Measurements from ENCODE around the gene TBCD.

Gene TBCD

DNA sequence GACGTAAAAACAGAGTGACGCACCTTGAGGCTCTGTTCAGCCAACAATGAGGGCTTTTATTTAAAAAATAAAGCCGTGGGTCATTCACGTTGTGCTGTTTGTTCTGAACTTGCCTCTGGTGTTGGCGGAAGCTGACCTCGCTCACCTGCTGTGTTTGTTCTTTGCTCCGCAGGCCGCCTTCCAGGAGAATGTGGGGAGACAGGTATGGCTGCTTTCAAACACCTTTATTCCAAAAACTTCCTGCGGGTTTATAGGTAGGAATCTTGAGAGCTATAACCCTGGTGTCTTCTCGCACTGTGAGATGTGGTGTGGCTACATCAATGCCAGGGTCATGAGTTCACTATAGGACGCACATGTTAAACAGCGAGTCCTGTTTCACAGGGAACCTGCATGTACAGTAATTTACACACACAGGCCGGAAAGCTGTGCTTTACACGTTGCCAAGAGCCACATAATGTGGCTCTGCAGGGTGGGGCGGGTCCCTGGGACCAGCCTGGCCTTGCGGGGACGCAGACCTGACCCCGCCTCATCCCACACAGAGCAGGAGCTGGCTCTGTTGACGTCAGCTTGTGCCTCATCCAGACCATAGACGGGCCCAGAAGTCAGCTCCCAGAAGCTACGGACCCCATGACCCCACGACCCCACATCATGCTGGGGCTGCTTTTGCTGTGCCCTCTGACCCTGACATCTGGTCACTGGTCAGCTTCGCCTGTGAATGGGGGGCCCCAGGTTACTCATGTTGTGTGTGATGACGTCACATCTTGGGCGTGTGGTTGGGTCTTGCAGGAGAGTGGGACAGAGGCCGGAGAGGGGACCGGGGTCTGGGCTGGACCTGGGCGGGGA, 137.9 kb downstream of the TBCD start:
- no peak for DNase-seq

GRCh38 chr17:82890339-82890730, 138.5 kb downstream of the TBCD start:
- DNase-seq: no peak

GRCh38 chr17:82890926-82891678, 139.2 kb downstream of the TBCD start:
- no peak for DNase-seq

- DNase-seq: no peak
These were observed 140.0 kb downstream of the TBCD start for GRCh38 chr17:82891911-82892310.

GRCh38 chr17:82892899-82893565, 141.2 kb downstream of the TBCD start:
- no peak for DNase-seq

- no peak for DNase-seq
These were observed 141.9 kb downstream of the TBCD start for GRCh38 chr17:82893779-82894178.

DNA sequence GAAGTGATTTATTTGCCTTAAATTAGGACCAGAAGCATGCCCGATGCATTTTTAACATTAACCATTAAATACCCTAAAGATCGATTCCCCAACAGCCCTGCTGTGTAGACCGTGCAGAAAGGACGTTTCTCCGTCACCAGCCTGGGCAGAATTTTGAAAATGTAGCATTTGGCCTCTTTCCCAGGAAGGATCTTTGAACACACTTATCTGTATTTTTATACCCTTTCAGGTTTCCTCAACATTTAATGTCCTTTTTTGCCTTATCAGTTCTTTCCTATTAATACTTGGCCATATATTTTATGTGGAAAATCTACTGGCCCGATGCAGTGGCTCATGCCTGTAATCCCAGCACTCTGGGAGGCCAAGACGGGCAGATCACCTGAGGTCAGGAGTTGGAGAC, 142.5 kb downstream of the TBCD start:
- no peak for DNase-seq

- no peak for DNase-seq
These were observed 143.2 kb downstream of the TBCD start for GRCh38 chr17:82895087-82895486.

DNA sequence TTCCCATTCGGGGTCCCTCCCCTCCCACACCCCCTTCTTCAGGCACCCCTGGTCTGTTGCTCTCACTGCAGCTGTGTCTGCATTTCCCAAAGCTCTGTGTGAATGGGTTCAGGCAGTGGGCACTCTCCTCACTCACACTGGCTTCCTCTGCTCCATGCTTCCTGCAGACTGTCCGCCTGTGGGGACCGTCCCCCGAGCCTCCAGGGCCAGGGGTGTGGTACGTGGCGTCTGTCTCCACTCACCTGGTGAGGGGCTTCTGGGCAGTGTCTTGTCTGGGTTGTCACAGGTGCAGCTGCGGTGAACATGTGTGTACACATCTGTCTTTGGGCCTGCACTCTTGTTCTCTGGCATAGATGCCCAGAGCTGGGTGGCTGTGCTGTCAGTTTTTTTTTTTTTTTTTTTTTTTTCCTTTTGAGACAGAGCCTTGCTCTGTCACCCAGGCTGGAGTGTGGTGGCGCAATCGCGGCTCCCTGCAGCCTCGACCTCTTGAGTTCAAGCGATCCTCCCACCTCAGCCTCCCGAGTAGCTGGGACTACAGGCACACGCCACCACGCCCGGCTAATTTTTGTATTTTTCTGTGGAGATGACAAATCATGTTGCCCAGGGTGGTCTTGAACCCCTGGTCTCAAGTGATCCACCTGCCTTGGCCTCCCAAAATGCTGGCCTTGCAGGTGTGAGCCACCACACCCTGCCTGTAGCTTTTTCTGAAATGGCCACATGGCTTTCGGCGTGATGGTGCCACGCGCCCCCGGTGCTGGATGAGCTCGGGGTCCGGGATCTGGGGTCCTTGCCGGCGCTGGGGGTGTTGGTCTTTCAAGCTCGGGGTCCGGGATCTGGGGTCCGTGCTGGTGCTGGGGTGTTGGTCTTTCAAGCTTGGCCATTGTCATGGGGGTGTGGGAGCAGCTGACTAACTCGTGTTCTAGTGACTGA, 144.5 kb downstream of the TBCD start:
- no peak for DNase-seq

DNA sequence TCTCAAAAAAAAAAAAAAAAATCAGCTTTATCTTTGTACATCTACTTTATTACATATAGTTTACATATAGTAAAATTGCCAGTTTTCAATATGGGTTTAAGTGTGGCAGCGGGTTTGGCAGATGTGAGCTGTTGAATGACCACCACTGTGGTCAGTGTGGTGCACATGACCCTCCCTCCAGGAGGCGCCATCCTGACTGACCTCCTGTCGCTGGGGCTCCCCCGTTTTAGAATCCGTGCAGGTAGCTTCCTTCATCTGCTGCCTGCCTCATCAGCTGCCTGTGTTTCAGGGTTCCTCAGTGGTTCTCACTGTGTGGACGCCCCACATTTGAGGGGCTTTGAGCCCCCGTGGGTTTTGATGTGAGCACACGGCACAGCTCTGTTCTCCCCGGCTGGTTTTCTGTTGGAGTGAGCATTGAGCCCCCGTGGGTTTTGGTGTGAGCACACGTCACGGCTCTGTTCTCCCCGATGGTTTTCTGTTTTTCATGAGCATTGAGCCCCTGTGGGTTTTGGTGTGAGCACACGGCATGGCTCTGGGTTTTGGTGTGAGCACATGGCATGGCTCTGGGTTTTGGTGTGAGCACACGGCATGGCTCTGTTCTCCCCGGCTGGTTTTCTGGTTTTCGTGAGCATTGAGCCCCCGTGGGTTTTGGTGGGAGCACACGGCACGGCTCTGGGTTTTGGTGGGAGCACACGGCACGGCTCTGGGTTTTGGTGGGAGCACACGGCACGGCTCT, 145.8 kb downstream of the TBCD start:
- DNase-seq: no peak

- no peak for DNase-seq
These were observed 147.2 kb downstream of the TBCD start for GRCh38 chr17:82898976-82899514.

DNA sequence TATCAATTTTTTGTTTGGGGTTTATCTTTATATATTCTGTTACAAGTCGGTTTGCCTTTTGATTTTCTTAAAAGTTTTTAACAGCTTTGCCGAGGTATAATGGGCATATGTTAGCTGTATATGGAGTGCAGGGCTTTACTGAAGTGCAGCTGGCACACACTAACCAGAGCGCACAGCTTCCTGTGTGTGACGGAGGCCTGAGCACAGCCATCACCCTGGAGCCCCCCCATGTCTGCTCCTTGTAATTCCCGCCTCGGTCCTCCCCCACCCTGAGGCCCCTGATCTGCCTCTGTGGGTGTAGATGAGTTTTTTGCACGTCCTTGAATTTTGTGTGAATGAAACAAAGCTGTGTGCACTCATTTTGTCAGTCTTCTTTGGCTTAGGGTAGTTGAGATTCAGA, 148.1 kb downstream of the TBCD start:
- DNase-seq: no peak

DNA sequence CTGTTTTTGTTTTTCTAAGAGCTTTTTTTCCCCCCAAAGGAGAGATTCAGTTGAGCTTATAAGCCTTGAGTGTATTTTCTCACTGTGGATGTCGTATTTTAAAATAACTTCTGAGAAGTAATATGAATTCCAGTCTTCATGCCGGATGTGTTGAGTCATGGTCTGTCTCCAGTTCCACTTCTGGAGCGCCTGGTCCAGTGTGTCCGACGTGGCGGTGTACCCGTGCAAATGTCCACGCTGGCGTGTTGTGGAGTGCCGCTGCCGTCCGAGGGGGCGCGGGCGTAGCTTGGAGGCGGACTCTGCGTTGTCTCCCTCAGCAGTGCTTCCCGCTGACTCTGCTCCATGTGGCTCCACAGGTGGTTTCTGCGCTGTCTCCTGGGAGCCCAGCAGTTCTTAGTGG, 148.9 kb downstream of the TBCD start:
- no peak for DNase-seq

DNA sequence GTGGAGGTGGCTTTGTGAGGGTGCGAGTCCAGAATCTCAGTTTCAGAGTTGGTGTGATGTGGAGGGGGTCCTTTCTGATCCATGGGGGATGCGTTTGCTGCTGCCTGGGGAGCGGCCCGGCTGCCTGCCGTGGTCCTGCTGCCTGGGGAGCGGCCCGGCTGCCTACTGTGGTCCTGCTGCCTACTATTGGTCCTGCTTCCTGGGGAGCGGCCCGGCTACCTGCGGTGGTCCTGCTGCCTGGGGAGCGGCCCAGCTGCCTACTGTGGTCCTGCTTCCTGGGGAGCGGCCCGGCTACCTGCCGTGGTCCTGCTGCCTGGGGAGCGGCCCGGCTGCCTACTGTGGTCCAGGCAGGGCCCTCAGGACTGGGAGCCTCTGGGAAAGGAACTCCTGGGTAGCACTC, 149.5 kb downstream of the TBCD start:
- DNase-seq: no peak

- DNase-seq: no peak
These were observed 150.0 kb downstream of the TBCD start for GRCh38 chr17:82901856-82902255.

DNA sequence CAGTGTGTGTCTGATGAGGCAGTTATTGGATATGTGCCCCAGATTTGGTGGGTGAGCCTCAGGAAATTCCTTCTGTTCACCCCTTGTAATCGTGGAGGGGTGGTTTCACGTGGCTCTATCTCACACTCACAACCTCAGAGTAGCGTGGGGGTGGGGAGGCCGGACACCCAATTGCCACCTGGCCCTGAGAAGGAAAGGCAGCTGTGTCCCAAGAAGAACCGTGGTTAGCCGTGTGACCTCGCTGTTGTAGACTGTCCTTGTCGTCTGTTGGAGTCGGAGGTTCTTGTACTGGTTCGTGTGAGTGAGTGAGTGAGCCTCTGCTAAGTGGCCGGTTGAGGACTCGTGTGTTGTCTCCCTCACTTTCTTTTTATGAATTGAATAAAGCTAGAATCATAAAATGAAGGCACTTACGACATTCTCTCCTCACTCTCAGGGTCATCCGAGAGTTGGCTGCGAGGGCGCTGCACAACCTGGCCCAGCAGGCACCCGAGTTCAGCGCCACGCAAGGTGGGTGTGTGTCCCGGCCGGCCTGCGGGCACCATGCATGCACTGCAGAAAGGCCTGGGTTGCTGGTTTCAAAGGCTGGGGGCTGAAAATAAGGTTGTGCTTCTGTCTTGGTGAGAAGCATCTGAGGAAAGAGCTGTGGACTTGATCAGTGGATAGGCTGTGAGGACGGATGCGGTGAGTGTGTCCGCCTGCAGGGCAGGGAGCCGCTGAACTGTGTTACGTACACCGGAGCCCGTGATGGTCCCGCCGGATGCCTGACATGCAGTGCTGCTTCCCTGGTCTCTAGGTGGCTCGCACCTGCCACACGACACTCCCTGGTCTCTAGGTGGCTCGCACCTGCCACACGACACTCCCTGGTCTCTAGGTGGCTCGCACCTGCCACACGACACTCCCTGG, 151.4 kb downstream of the TBCD start:
- DNase-seq: no peak

GRCh38 chr17:82905130-82905529, 153.3 kb downstream of the TBCD start:
- DNase-seq: no peak

GRCh38 chr17:82907797-82908542, 156.1 kb downstream of the TBCD start:
- DNase-seq: no peak

DNA sequence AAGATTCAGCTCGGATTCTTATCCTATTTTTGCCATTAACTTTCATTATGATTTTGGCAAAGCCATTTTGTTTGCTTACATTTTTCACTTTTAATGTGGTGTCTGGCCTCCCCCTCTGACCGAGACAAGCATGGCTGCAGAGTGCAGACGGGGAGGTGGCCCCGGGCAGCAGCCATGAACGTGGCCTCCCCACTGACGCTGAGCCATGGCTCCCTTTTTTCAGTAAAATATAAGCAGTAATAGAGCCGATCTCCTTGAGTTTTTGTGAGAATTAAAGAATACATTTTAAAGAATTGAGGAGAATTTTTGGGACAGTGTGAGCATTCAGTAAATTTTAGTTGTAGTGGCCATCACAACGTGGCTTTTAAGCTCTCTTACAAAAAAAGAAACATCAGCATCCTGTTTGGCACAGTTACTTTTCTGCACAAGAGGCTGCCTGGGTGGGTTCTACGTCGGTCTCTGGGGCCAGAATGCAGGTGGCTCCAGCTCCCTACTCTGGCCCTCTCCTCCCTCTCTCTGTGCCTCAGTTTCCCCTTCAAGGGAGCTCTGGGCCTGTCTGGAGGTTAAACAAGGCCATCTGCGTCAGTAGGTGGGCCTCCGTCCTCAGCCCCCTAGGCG, 156.8 kb downstream of the TBCD start:
- no peak for DNase-seq
